Stimulated activated naive CD8-positive, alpha-beta T cell treated with anti-CD3 and anti-CD28 coated beads, Interleukin-15, Interleukin-2, amounts not matched to agents 100 ng/mL and 50 ng/mL, for 24 hours (primary cell): ENCODE results near the gene RNF212.

Experiments
- H3K27ac Mint-ChIP-seq: one replicate; pipeline ENCODE4 v1.8.0; 2021; ENCODE audit warnings: mild to moderate bottlenecking, mixed read lengths
- H3K27me3 Mint-ChIP-seq: one replicate; pipeline ENCODE4 v1.8.0; 2021; ENCODE audit warnings: mixed read lengths
- H3K36me3 Mint-ChIP-seq: one replicate; pipeline ENCODE4 v1.8.0; 2021; ENCODE audit warnings: low read depth, mixed read lengths
- H3K4me1 Mint-ChIP-seq: one replicate; pipeline ENCODE4 v1.8.0; 2021; ENCODE audit warnings: low read depth, mixed read lengths
- H3K4me3 Mint-ChIP-seq: one replicate; pipeline ENCODE4 v1.8.0; 2021; ENCODE audit warnings: mild to moderate bottlenecking, mixed read lengths
- H3K9me3 Mint-ChIP-seq: one replicate; pipeline ENCODE4 v1.8.0; 2021; ENCODE audit warnings: mixed read lengths

The RNF212 gene

GRCh38 chr4:1036095-1036494, 77.3 kb downstream of the RNF212 start:
- H3K36me3 Mint-ChIP-seq: no peaks in the 10 kb centered on the region
- no peak overlapping the region for H3K27ac Mint-ChIP-seq
- H3K27me3 Mint-ChIP-seq: no peaks in the 10 kb centered on the region
- no peak overlapping the region for H3K4me3 Mint-ChIP-seq
- no peaks in the 10 kb centered on the region for H3K9me3 Mint-ChIP-seq
- H3K4me1 Mint-ChIP-seq: no peaks in the 10 kb centered on the region

DNA sequence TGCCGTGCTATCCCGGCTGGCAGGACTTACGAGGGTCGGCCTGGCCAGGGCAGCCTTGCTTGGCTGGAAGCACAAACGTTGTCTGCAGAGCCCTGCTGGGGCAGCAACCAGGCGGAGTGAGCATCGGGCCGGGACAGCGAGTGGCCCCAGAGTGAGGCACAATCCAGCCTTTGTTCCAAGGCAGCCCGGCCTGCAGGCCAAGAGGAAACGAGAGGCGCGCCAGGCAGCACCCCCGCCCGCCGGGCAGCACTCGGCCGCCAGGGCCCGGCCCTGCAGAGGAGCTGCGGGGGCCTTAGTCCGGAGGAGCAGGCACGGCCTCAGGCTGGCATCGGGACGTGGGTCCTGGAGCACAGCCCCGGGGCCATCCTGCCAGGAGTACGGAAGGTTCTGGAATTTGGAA, 77.9 kb downstream of the RNF212 start:
- Mint-ChIP-seq H3K4me1 (no peaks in the 10 kb centered on the region), H3K36me3 (no peaks in the 10 kb centered on the region), H3K4me3 (no peak overlapping the region), H3K27ac (no peak overlapping the region), H3K9me3 (no peaks in the 10 kb centered on the region), H3K27me3 (no peaks in the 10 kb centered on the region)

DNA sequence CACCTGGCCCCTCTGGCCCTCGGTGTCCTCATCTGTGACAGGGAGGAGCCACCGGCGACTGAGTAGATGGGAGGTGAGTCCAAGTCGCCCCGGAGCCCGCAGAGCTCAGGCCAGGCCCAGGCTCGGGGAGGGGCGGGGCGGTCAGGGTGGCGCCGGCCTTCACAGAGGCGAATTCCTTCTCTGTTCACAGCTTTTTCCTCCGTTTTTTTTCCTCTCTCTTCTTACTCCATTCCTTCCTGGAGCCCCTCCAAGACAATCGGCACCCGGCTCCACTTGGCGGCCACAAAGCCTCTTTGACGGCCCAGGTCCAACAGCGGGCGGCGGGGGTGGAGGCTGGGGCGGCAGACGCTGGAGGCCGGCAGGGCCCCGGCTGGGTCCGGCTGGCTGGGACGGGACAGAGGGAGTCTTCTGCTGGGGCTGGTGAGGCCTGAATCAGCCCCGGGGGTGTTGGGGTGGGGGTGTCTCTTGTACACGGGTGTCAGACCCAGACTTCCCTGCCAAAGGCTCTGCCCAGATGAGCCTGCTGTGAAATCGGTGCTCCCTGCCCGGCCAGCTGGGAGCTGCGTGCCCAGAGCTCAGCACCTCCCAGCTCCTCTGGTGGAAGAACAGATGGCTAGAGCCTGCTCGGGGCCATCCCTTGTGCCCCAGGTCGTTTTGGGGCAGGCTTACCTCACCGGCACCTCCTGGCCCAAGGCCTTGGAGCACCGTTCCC, 79.4 kb downstream of the RNF212 start:
- no peak overlapping the region for H3K27ac Mint-ChIP-seq
- no peaks in the 10 kb centered on the region for H3K36me3 Mint-ChIP-seq
- H3K4me3 Mint-ChIP-seq: no peak overlapping the region
- no peaks in the 10 kb centered on the region for H3K9me3 Mint-ChIP-seq
- H3K4me1 Mint-ChIP-seq: no peaks in the 10 kb centered on the region
- H3K27me3 Mint-ChIP-seq: no peaks in the 10 kb centered on the region

DNA sequence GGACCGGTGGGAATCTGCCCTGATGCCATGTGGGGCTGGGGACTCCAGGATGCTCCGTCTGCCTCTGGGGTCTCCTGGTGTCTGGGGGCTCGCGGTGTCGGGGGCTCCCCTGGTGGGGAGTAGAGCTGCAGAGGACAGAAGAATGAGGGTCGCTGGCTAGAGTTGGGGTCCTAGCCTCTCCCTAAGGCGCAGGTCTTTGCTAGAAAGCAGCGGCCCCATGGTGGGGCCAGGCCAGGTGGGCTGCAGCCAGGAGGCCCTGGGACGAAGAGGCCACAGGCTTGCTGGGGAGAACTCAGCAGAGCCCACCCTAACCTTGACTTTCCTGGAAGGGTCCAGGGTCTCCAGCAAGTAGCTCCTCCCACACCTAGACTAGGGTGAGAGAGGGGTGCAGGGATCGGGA, 80.5 kb downstream of the RNF212 start:
- H3K27ac Mint-ChIP-seq: no peak overlapping the region
- no peak overlapping the region for H3K4me3 Mint-ChIP-seq
- no peaks in the 10 kb centered on the region for H3K36me3 Mint-ChIP-seq
- no peaks in the 10 kb centered on the region for H3K27me3 Mint-ChIP-seq
- H3K4me1 Mint-ChIP-seq: no peaks in the 10 kb centered on the region
- no peaks in the 10 kb centered on the region for H3K9me3 Mint-ChIP-seq

- H3K27ac Mint-ChIP-seq: no peak overlapping the region
- H3K27me3 Mint-ChIP-seq: no peaks in the 10 kb centered on the region
- H3K36me3 Mint-ChIP-seq: no peaks in the 10 kb centered on the region
- no peaks in the 10 kb centered on the region for H3K4me1 Mint-ChIP-seq
- H3K9me3 Mint-ChIP-seq: no peaks in the 10 kb centered on the region
- H3K4me3 Mint-ChIP-seq: no peak overlapping the region
Measured at GRCh38 chr4:1031956-1032795, 81.2 kb downstream of the RNF212 start.

DNA sequence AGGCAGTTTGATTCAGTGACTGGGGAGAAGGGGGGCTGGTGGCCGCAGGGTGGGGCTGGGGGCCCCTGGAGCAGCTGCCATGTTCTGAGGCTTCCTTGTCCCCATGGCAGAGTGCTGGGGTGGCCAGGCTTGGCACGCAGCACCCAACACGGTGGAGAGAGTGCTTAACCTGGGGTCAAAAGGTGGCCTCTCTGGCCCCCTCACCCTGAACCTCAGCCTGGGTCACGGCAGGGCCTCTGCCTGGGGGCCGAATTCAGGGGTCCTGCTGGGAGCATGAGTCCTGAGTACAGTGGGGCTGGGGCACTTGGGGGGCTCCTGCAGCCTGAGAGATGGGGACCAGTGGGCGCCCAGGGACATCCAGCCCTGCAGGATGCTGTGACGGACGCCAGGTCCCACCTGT, 82.0 kb downstream of the RNF212 start:
- no peaks in the 10 kb centered on the region for H3K27me3 Mint-ChIP-seq
- no peaks in the 10 kb centered on the region for H3K9me3 Mint-ChIP-seq
- no peak overlapping the region for H3K27ac Mint-ChIP-seq
- no peaks in the 10 kb centered on the region for H3K36me3 Mint-ChIP-seq
- H3K4me1 Mint-ChIP-seq: no peaks in the 10 kb centered on the region
- H3K4me3 Mint-ChIP-seq: no peak overlapping the region

DNA sequence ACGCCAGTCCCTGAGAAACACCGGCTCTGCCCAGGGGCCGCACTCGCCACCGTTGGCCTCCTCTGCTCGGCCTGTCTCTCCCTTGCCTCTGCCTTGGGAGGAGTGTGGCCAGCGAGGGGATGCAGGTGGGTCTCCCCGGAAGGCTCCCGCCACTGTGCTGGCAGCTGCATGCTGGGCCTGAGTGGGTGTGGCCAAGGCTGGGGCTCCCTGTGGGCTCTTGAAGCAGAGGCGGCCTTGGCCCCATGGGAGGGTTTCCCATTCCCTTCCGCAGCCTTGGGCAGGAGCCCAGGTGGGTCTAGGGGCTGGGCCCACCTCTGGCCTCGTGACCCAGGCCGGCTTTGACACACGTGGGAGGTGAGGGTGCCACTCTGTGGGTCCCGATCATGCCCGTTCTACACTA, 82.8 kb downstream of the RNF212 start:
- Mint-ChIP-seq H3K4me3 (no peak overlapping the region), H3K36me3 (peaks cover under 1% of the 10 kb centered on the region), H3K9me3 (no peaks in the 10 kb centered on the region), H3K27me3 (no peaks in the 10 kb centered on the region), H3K4me1 (no peaks in the 10 kb centered on the region), H3K27ac (no peak overlapping the region)

DNA sequence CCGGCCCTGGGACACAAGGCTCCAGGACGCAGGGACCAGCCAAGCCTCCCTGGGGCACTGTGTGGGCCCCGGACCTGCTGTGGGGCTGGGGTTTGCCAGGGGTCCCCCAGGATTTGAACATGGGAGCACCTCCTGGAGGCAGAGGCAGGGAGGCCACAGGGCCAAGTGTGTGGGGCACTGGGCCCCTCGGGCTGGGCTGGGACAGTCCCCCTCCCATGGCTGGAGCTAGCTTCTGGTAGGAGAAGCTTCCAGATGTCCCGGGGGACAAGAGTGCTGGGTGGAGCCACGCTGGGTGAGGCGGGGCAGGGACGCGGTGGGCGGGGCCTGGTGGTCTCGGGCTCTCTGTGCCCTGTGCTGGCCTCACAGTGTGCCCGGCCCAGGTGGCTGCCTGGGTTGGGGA, 83.3 kb downstream of the RNF212 start:
- Mint-ChIP-seq H3K36me3 (peaks cover 6% of the 10 kb centered on the region), H3K4me1 (no peaks in the 10 kb centered on the region), H3K27ac (no peak overlapping the region), H3K27me3 (no peaks in the 10 kb centered on the region), H3K4me3 (no peak overlapping the region), H3K9me3 (no peaks in the 10 kb centered on the region)

DNA sequence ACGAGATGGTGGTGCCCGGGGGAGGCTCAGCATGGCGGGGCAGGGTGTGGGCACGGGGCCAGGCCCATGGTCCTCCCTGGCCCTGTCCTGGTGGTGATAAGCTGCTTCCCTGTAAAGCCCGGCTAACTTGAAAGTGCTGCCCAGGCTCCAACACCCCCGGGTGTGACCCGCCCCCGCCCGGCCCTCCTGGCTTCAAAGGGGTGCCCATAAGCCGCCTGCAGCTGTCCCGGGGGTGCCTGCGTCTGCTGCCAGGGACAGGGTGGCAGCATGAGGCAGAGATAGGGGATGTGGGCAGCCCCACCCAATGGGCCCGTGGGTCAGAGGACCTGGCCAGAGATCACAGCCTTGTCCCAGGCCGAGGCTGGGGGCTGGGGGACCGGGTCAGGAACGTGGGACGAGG, 83.8 kb downstream of the RNF212 start:
- Mint-ChIP-seq H3K4me1 (no peaks in the 10 kb centered on the region), H3K36me3 (peaks cover 9% of the 10 kb centered on the region), H3K4me3 (no peak overlapping the region), H3K27me3 (no peaks in the 10 kb centered on the region), H3K9me3 (no peaks in the 10 kb centered on the region), H3K27ac (no peak overlapping the region)

GRCh38 chr4:1028574-1029220, 84.7 kb downstream of the RNF212 start:
- H3K4me1 Mint-ChIP-seq: no peaks in the 10 kb centered on the region

DNA sequence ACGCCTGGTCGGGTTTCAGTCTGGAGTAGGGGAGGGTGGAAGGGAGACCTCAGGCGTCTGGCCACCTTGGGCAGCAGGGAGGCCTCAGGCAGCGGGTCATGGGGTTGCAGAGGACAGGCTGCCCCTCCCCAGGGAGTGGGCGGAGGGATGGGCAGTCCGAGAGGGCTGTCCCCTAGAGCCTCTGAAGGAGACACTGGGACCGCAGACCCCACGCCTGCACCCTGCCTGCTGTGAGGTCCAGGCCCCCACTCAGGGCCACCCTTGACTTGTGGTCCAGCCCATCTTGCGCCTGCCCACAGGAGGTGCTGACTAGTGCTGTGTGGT, 85.5 kb downstream of the RNF212 start:
- Mint-ChIP-seq H3K9me3 (no peaks in the 10 kb centered on the region), H3K4me1 (no peaks in the 10 kb centered on the region), H3K27me3 (no peaks in the 10 kb centered on the region), H3K4me3 (no peak overlapping the region), H3K27ac (no peak overlapping the region), H3K36me3 (peaks cover 9% of the 10 kb centered on the region)

More at GRCh38 chr4:1028574-1029220, 84.7 kb downstream of the RNF212 start:
- Mint-ChIP-seq H3K9me3 (no peaks in the 10 kb centered on the region), H3K27me3 (no peaks in the 10 kb centered on the region), H3K4me3 (no peak overlapping the region), H3K27ac (no peak overlapping the region), H3K36me3 (peaks cover 9% of the 10 kb centered on the region)

DNA sequence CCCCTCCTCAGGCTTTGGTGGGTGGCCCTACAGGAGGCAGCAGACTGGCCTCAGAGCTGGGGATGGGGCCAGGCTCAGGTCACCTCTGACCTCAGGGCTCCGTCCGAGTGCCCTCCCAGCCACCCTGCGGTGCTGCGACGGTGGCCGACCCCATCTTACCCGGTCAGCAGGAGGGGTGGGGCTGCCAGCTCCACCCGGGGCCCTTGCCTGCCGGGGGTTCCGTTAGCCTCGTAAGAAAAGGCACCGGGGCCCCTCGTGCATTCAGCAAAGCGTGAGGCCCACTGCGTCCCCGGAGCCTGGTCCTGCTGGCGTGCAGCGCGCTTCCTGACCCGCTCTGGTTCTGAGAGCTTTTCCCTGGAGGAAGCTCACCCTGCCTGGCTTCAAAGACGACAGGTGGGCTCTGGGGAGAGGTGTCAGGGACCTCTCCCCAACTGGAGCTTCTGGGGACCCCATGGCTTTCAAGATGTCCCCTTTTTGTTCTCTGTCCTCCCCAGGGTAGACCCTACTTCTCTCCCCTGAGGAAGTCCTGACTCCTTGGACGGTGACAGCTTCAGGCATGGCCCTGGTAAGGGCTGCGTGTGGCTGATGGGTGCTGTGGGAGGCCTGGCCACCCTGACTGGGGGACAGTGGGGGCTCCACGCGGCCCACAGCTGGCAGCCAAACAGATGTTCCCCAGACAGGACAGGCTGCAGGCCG, 86.0 kb downstream of the RNF212 start:
- Mint-ChIP-seq H3K9me3 (no peaks in the 10 kb centered on the region), H3K4me1 (no peaks in the 10 kb centered on the region), H3K36me3 (peaks cover 9% of the 10 kb centered on the region), H3K27me3 (no peaks in the 10 kb centered on the region), H3K4me3 (no peak overlapping the region), H3K27ac (no peak overlapping the region)

DNA sequence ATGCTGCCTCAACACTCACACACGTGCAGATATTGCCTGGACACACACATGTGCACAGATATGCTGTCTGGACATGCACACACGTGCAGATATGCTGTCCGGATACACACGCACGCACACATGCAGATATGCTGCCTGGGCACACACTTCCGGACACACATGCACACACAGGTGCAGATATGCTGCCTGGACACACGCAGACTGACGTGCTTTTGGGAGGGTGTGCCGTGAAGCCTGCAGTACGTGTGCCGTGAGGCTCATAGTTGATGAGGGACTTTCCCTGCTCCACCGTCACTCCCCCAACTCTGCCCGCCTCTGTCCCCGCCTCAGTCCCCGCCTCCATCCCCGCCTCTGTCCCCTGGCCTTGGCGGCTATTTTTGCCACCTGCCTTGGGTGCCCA, 87.2 kb downstream of the RNF212 start:
- Mint-ChIP-seq H3K4me3 (no peak overlapping the region), H3K27me3 (no peaks in the 10 kb centered on the region)

DNA sequence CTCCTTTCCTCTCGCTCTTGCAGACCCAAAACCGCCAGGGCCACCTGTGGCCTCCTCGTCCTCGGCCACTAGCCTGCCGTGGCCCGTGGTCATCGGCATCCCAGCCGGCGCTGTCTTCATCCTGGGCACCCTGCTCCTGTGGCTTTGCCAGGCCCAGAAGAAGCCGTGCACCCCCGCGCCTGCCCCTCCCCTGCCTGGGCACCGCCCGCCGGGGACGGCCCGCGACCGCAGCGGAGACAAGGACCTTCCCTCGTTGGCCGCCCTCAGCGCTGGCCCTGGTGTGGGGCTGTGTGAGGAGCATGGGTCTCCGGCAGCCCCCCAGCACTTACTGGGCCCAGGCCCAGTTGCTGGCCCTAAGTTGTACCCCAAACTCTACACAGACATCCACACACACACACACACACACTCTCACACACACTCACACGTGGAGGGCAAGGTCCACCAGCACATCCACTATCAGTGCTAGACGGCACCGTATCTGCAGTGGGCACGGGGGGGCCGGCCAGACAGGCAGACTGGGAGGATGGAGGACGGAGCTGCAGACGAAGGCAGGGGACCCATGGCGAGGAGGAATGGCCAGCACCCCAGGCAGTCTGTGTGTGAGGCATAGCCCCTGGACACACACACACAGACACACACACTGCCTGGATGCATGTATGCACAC, 88.3 kb downstream of the RNF212 start:
- no peaks in the 10 kb centered on the region for H3K4me1 Mint-ChIP-seq
- H3K9me3 Mint-ChIP-seq: no peaks in the 10 kb centered on the region
- H3K36me3 Mint-ChIP-seq: peaks cover 9% of the 10 kb centered on the region
- no peaks in the 10 kb centered on the region for H3K27me3 Mint-ChIP-seq
- H3K4me3 Mint-ChIP-seq: no peak overlapping the region
- no peak overlapping the region for H3K27ac Mint-ChIP-seq

More for the DNA sequence above, 87.2 kb downstream of the RNF212 start:
- Mint-ChIP-seq H3K27ac (no peak overlapping the region), H3K36me3 (peaks cover 9% of the 10 kb centered on the region), H3K4me1 (no peaks in the 10 kb centered on the region), H3K9me3 (no peaks in the 10 kb centered on the region)
